GM13976 (cell line): ENCODE measurements around the gene CHGA.

ENCODE experiments used
- DNase-seq: peaks from one replicate; pipeline ENCODE4 v3.0.0; 2012; ENCODE audit warnings: low spot score
- in situ Hi-C: fragments of 300-500 bp; cut with MboI; formaldehyde crosslinking; loops from one replicate; pipeline ENCODE4 v1.12.0; 2022; ENCODE audit warnings: low sequenced_read_pairs, mixed read lengths, inconsistent platforms; ENCODE audit not compliant: unreplicated experiment
- TF ChIP-seq, protein P1 (sequence below): IDR thresholded peaks from 2 replicates; pipeline ENCODE4 v1.5.1; 2012; ENCODE audit warnings: borderline replicate concordance, mild to moderate bottlenecking; ENCODE audit not compliant: insufficient read depth; ENCODE audit errors: extremely low read depth, missing control alignments, control extremely low read depth

Gene CHGA

DNA sequence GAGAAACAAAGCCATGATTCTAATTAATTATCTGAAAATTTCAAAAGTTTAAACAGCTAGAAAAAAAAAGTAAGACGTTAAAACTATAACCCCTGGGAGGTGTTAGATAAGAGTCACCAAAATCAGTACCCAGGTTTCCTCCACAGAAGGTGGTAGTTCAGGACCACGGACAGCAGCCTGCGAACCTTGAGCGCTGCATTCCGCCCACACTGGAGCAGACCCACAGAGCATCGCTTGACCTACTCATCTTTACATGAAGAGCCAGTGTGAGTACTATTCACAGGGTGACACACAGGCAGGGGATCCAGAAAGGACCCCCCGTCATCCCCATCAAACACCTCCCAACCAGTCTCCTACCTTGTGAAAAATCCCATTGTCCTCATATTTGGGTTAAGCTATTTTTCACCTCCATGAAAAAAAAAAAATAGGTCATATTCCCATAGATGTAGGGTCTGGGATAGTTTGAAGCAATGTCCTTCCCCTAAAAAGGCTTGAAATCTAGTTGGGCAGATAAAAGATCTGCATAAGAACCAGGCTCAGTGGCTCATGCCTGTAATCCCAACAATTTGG is 8.8 kb upstream of the CHGA start:
- in situ Hi-C loops = no loop called here

DNA sequence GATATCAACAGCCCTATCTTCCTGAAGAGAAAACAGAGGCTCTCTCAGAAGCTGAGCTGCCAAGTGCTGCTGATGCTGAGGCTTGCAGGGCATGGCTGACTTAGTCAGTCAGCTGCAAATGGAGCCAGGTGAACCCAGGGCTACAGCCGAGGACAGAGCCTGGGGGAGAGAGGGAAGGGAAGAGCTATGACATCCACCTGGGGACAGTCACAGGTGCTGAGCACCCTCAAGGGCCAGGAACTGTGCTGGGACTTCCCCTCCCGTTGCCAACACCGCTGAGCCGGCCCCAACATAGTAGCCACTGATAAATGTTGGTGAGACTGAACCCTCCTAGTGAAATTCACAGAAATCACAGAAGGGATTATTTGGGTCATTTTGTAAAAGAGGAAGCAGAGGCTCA is 6.7 kb upstream of the CHGA start:
- no peak for DNase-seq
- in situ Hi-C loops = no loop called here
- TF ChIP-seq, protein P1, sequence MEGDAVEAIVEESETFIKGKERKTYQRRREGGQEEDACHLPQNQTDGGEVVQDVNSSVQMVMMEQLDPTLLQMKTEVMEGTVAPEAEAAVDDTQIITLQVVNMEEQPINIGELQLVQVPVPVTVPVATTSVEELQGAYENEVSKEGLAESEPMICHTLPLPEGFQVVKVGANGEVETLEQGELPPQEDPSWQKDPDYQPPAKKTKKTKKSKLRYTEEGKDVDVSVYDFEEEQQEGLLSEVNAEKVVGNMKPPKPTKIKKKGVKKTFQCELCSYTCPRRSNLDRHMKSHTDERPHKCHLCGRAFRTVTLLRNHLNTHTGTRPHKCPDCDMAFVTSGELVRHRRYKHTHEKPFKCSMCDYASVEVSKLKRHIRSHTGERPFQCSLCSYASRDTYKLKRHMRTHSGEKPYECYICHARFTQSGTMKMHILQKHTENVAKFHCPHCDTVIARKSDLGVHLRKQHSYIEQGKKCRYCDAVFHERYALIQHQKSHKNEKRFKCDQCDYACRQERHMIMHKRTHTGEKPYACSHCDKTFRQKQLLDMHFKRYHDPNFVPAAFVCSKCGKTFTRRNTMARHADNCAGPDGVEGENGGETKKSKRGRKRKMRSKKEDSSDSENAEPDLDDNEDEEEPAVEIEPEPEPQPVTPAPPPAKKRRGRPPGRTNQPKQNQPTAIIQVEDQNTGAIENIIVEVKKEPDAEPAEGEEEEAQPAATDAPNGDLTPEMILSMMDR = no peak

More for the DNA sequence above, 8.8 kb upstream of the CHGA start:
- DNase-seq = peak; percentile 65
- TF ChIP-seq, protein P1 = no peak

- no peak for DNase-seq
- in situ Hi-C loops = no loop called here
Measured at GRCh38 chr14:92917041-92917940, 5.7 kb upstream of the CHGA start.

GRCh38 chr14:92917956-92918355 is 5.0 kb upstream of the CHGA start:
- TF ChIP-seq, protein P1 = no peak
- no peak for DNase-seq
- in situ Hi-C loops = no loop called here

More at GRCh38 chr14:92917041-92917940, 5.7 kb upstream of the CHGA start:
- TF ChIP-seq, protein P1 = no peak

- in situ Hi-C loops = no loop called here
- DNase-seq = no peak
- TF ChIP-seq, protein P1 = no peak
Measured at GRCh38 chr14:92920001-92920400, 2.9 kb upstream of the CHGA start.

DNA sequence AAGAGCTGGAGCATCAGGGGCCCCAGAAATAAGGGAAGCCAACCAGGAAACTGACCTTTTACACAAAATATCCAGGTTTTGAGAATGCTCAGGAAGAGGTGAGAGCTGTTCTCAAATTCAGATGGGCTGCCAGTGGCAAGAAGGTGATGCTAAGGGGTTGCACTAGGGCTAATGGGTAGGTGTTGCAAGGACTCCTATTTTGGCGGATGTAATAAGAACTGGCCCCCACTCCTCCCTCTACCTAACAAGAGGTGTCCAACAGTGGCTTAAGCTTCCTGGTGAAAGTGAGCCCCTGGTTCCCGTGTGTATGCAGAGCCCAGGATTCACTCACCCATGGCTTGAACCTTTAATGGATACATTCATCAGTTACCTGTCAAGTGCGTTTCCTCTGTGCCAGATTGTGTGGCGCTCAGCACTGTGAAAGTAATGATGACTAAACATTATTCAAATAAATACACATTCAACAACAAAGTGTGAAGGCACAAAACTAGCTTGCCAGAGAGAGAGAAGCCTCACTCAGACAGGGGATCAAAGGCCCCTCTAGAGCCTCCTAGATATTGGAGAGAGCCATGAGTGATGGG is 705 bp upstream of the CHGA start:
- in situ Hi-C loops = no loop called here
- TF ChIP-seq, protein P1 = no peak
- no peak for DNase-seq
